Gastroesophageal sphincter (tissue), 4 donors: ENCODE data around the gene PAFAH1B1. TPM values are rescaled to one million over a fixed set of nuclear protein-coding genes. Genes with fewer than 3 reads are reported as not detected.

Source experiments
- ATAC-seq: fragments of 150-250 bp; one replicate; pipeline ENCODE4 v1.9.1; 2016; ENCODE audit warnings: mild to moderate bottlenecking, moderate library complexity
- H3K27ac ChIP-seq, 4 donors: fragments of 200-600 bp; sonication (generic) in 3 of 4; 1 replicate in 3 of 4; 2 replicates in 1 of 4; pipeline ENCODE4 v1.5.1; 2016 to 2019
- H3K27me3 ChIP-seq: fragments of 200-600 bp; sonication (generic); one replicate; pipeline ENCODE4 v1.5.1; 2019
- H3K36me3 ChIP-seq, 2 donors: fragments of 200-600 bp; sonication (generic); one replicate each; pipeline ENCODE4 v1.5.1; 2019; ENCODE audit warnings: control low read depth in 1 of 2
- H3K4me1 ChIP-seq, 3 donors: fragments of 200-600 bp; sonication (generic); 1 replicate in 2 of 3; 2 replicates in 1 of 3; pipeline ENCODE4 v1.5.1; 2016 to 2019; ENCODE audit warnings: control low read depth in 2 of 3
- H3K4me3 ChIP-seq, 2 donors: fragments of 200-600 bp; sonication (generic); one replicate each; pipeline ENCODE4 v1.5.1; 2019; ENCODE audit warnings: mild to moderate bottlenecking in 1 of 2, moderate library complexity in 1 of 2
- H3K9me3 ChIP-seq, 3 donors: fragments of 200-600 bp; sonication (generic); one replicate each; pipeline ENCODE4 v1.5.1; 2017 to 2019; ENCODE audit warnings: control low read depth in 2 of 3
- CTCF ChIP-seq, 4 experiments: fragments of 200-600 bp in 2 of 4; fragments of 450-650 bp in 2 of 4; sonication (generic) in 1 of 4; IDR thresholded peaks; one replicate each; pipeline ENCODE4 v1.5.1; 2017 to 2019; ENCODE audit warnings: antibody characterized with exemption in 4 of 4, mild to moderate bottlenecking in 2 of 4, moderate library complexity in 2 of 4
- EP300 ChIP-seq: sonication (generic); formaldehyde crosslinking; IDR thresholded peaks from one replicate; pipeline ENCODE4 v1.6.1; 2017; ENCODE audit warnings: antibody characterized with exemption, mild to moderate bottlenecking
- POLR2A ChIP-seq, 2 donors: fragments of 450-650 bp; IDR thresholded peaks; one replicate each; pipeline ENCODE4 v1.6.1; 2017; ENCODE audit warnings: antibody characterized with exemption in 2 of 2, mild to moderate bottlenecking in 2 of 2, moderate library complexity in 1 of 2
- POLR2AphosphoS5 ChIP-seq: sonication (generic); formaldehyde crosslinking; IDR thresholded peaks from one replicate; pipeline ENCODE4 v1.6.1; 2017; ENCODE audit warnings: antibody characterized with exemption
- WGBS, 2 donors: methylation state at CpG; one replicate each; pipeline ENCODE4 v1.1.5; 2018; ENCODE audit warnings: low coverage in 1 of 2; 5-methylcytosine and 5-hydroxymethylcytosine counted together
- small RNA-seq, 4 donors: library from RNA; depleted of rRNA; stranded (forward); fragments of <200 nt; gene quantifications; one replicate each; pipeline ENCODE3, GENCODE V24; 2016
- total RNA-seq, 4 donors: library from RNA; depleted of rRNA; stranded (reverse); fragments of >200 nt; gene quantifications; one replicate each; pipeline ENCODE4 v1.1.0, GENCODE V29; 2016

The PAFAH1B1 gene
- total RNA-seq, 4 donors from 2014 or later, result 91.4 to 135 (median 115) TPM

- H3K4me1 ChIP-seq, result no peaks in the 10 kb centered on the region
- no peak overlapping the region for H3K27ac ChIP-seq
- TF ChIP-seq CTCF (IDR thresholded peaks at IDR 0.05) (no peak), POLR2A (IDR thresholded peaks at IDR 0.05) (no peak), POLR2AphosphoS5 (no peak), EP300 (no peak)
- no peak overlapping the region for H3K4me3 ChIP-seq
- H3K27me3 ChIP-seq, result peaks cover 39% of the 10 kb centered on the region
- H3K9me3 ChIP-seq, result no peaks in the 10 kb centered on the region
- H3K36me3 ChIP-seq, result no peaks in the 10 kb centered on the region
- no peak for ATAC-seq
- 86% methylated on average over 8 of the region's 10 CpGs; no CpG with 5 or more reads in 1 of the 2 donors for WGBS, 2 donors
Measured at GRCh38 chr17:2734939-2735338, 141.5 kb downstream of the PAFAH1B1 start.

Small RNA genes lying within 50 kb of the gene (small RNA-seq; reads per million reads assigned to genes)
- gene MIR6776, result 0 to 0.38 (median 0) reads per million in 4 donors
- gene RN7SL608P, result 0 reads per million in 4 donors

Other genes with a start within 250 kb of the PAFAH1B1 start
- gene MNT, start 192.6 kb upstream of the PAFAH1B1 start, total RNA-seq, result 10 to 100 TPM; 11.8 to 12.7 (median 12.3) TPM
- 10 to 100 TPM; 30.7 to 68.0 (median 58.7) TPM for gene METTL16, start 81.8 kb upstream of the PAFAH1B1 start, total RNA-seq
- gene CLUH, start 118.1 kb downstream of the PAFAH1B1 start, total RNA-seq, result 10 to 100 TPM; 42.6 to 87.6 (median 52.9) TPM
- gene CCDC92B, start 156.0 kb downstream of the PAFAH1B1 start, total RNA-seq, result under 1 TPM in 1 of 4 donors, not detected in 3; 0.08 TPM
- 10 to 100 TPM in 2 of 4 donors, 1 to 10 TPM in 2; 8.8 to 19.5 (median 11.3) TPM for gene RAP1GAP2, start 202.8 kb downstream of the PAFAH1B1 start, total RNA-seq